Measurements from ENCODE around the gene ZBTB43. TPM values are rescaled to one million over a fixed set of nuclear protein-coding genes. Genes with fewer than 3 reads are reported as not detected.
"Not testable (repeated sequence)": the region's sequence is repeated elsewhere in the genome, so short reads cannot be mapped to it uniquely, and the experiment has no call there.

Gene ZBTB43
- total RNA-seq, 2 donors from 2014 or later = 12.5 to 17.0 TPM

GRCh38 chr9:126783949-126784348, 20.9 kb upstream of the ZBTB43 start:
- ATAC-seq (ENCODE audit: insufficient number of reproducible peaks, low FRiP score, low read depth) (no peak), DNase-seq (ENCODE audit: low spot score) (no peak)
- no peak overlapping the region for H3K27ac ChIP-seq
- no peaks in the 10 kb centered on the region for H3K9me3 ChIP-seq
- no peaks in the 10 kb centered on the region for H3K36me3 ChIP-seq
- H3K27me3 ChIP-seq (replicated peaks; ENCODE audit: insufficient read depth) = no peaks in the 10 kb centered on the region
- H3K4me3 ChIP-seq = no peak overlapping the region
- H3K4me1 ChIP-seq (ENCODE audit: control insufficient read depth in 1 of 2, low read depth in 2 of 2) = peaks cover 0 to 7% of the 10 kb centered on the region in 2 donors
- TF ChIP-seq CTCF (IDR thresholded peaks at IDR 0.05) = no peak

GRCh38 chr9:126784401-126784800, 20.4 kb upstream of the ZBTB43 start:
- Histone ChIP-seq H3K4me3 (no peak overlapping the region), H3K27me3 (replicated peaks; ENCODE audit: insufficient read depth) (no peaks in the 10 kb centered on the region), H3K36me3 (no peaks in the 10 kb centered on the region), H3K27ac (no peak overlapping the region), H3K4me1 (ENCODE audit: control insufficient read depth in 1 of 2, low read depth in 2 of 2) (peaks cover 0 to 7% of the 10 kb centered on the region in 2 donors), H3K9me3 (no peaks in the 10 kb centered on the region)
- ATAC-seq (ENCODE audit: insufficient number of reproducible peaks, low FRiP score, low read depth) = no peak
- no peak for TF ChIP-seq CTCF (IDR thresholded peaks at IDR 0.05)
- DNase-seq (ENCODE audit: low spot score) = no peak

- DNase-seq (ENCODE audit: low spot score); ATAC-seq (ENCODE audit: insufficient number of reproducible peaks, low FRiP score, low read depth); H3K27ac ChIP-seq; H3K4me1 ChIP-seq (ENCODE audit: control insufficient read depth in 1 of 2, low read depth in 2 of 2); H3K27me3 ChIP-seq (replicated peaks; ENCODE audit: insufficient read depth); H3K9me3 ChIP-seq; H3K4me3 ChIP-seq; H3K36me3 ChIP-seq: not testable (repeated sequence)
Observed at GRCh38 chr9:126784841-126785240, 20.0 kb upstream of the ZBTB43 start.

GRCh38 chr9:126788046-126788445, 16.8 kb upstream of the ZBTB43 start:
- DNase-seq (ENCODE audit: low spot score) (no peak), ATAC-seq (ENCODE audit: insufficient number of reproducible peaks, low FRiP score, low read depth) (no peak)
- no peak for TF ChIP-seq CTCF (IDR thresholded peaks at IDR 0.05)
- no peak overlapping the region for H3K4me3 ChIP-seq
- no peak overlapping the region for H3K27ac ChIP-seq
- H3K27me3 ChIP-seq (replicated peaks; ENCODE audit: insufficient read depth) = no peaks in the 10 kb centered on the region
- H3K36me3 ChIP-seq = no peaks in the 10 kb centered on the region
- H3K4me1 ChIP-seq (ENCODE audit: control insufficient read depth in 1 of 2, low read depth in 2 of 2) = no peaks in the 10 kb centered on the region
- H3K9me3 ChIP-seq = no peaks in the 10 kb centered on the region

- no peaks in the 10 kb centered on the region for H3K27me3 ChIP-seq (replicated peaks; ENCODE audit: insufficient read depth)
- no peak overlapping the region for H3K27ac ChIP-seq
- H3K4me1 ChIP-seq (ENCODE audit: control insufficient read depth in 1 of 2, low read depth in 2 of 2) = no peaks in the 10 kb centered on the region
- no peak for TF ChIP-seq CTCF (IDR thresholded peaks at IDR 0.05)
- no peaks in the 10 kb centered on the region for H3K9me3 ChIP-seq
- DNase-seq (ENCODE audit: low spot score) (no peak), ATAC-seq (ENCODE audit: insufficient number of reproducible peaks, low FRiP score, low read depth) (no peak)
- H3K36me3 ChIP-seq = no peaks in the 10 kb centered on the region
- no peak overlapping the region for H3K4me3 ChIP-seq
Observed at GRCh38 chr9:126788634-126789349, 16.0 kb upstream of the ZBTB43 start.

- no peaks in the 10 kb centered on the region for H3K36me3 ChIP-seq
- no peaks in the 10 kb centered on the region for H3K4me1 ChIP-seq (ENCODE audit: control insufficient read depth in 1 of 2, low read depth in 2 of 2)
- DNase-seq (ENCODE audit: low spot score) (no peak), ATAC-seq (ENCODE audit: insufficient number of reproducible peaks, low FRiP score, low read depth) (no peak)
- no peaks in the 10 kb centered on the region for H3K27me3 ChIP-seq (replicated peaks; ENCODE audit: insufficient read depth)
- no peaks in the 10 kb centered on the region for H3K9me3 ChIP-seq
- H3K27ac ChIP-seq = no peak overlapping the region
- no peak overlapping the region for H3K4me3 ChIP-seq
- no peak for TF ChIP-seq CTCF (IDR thresholded peaks at IDR 0.05)
Observed at GRCh38 chr9:126790561-126790960, 14.3 kb upstream of the ZBTB43 start.

All from thoracic aorta (tissue), 2 donors.